ENCODE measurements around the gene GON7. TPM values are rescaled to one million over a fixed set of nuclear protein-coding genes. Genes with fewer than 3 reads are reported as not detected.

The GON7 gene
- total RNA-seq, 1 donor from 2014 or later = 7.4 TPM

GRCh38 chr14:93200553-93200952 is 6.3 kb downstream of the GON7 start:
- no peak for TF ChIP-seq POLR2A (IDR thresholded peaks at IDR 0.05)
- TF ChIP-seq CTCF (IDR thresholded peaks at IDR 0.05) = no peak
- intact Hi-C loops (cut with DNase I) = no loop called here
- Histone ChIP-seq H3K27ac (no peak overlapping the region), H3K36me3 (no peaks in the 10 kb centered on the region), H3K4me3 (no peak overlapping the region), H3K27me3 (no peaks in the 10 kb centered on the region), H3K4me1 (peaks cover 12% of the 10 kb centered on the region), H3K9me3 (no peaks in the 10 kb centered on the region)
- DNase-seq (ENCODE audit: extremely low spot score in 2 of 2) = no peak

GRCh38 chr14:93199031-93199430 is 7.8 kb downstream of the GON7 start:
- H3K36me3 ChIP-seq = no peaks in the 10 kb centered on the region
- H3K9me3 ChIP-seq = no peaks in the 10 kb centered on the region
- H3K27me3 ChIP-seq = no peaks in the 10 kb centered on the region
- no peak for DNase-seq (ENCODE audit: extremely low spot score in 2 of 2)
- intact Hi-C loops (cut with DNase I) = no loop called here
- no peaks in the 10 kb centered on the region for H3K4me1 ChIP-seq
- H3K27ac ChIP-seq = no peak overlapping the region
- no peak overlapping the region for H3K4me3 ChIP-seq
- no peak for TF ChIP-seq CTCF (IDR thresholded peaks at IDR 0.05)
- no peak for TF ChIP-seq POLR2A (IDR thresholded peaks at IDR 0.05)
- TF ChIP-seq POLR2AphosphoS5 (IDR thresholded peaks at IDR 0.05; ENCODE audit: insufficient read depth in 1 of 2, low read depth in 1 of 2) = no peak

GRCh38 chr14:93195316-93195999 is 11.4 kb downstream of the GON7 start:
- Histone ChIP-seq H3K4me1 (no peaks in the 10 kb centered on the region), H3K27ac (no peak overlapping the region), H3K27me3 (no peaks in the 10 kb centered on the region), H3K9me3 (no peaks in the 10 kb centered on the region), H3K36me3 (no peaks in the 10 kb centered on the region), H3K4me3 (no peak overlapping the region)
- DNase-seq (ENCODE audit: extremely low spot score in 2 of 2) = no peak
- TF ChIP-seq POLR2AphosphoS5 (IDR thresholded peaks at IDR 0.05; ENCODE audit: insufficient read depth in 1 of 2, low read depth in 1 of 2) (no peak), CTCF (IDR thresholded peaks at IDR 0.05) (no peak), POLR2A (IDR thresholded peaks at IDR 0.05) (no peak)
- intact Hi-C loops (cut with DNase I) = no loop called here

GRCh38 chr14:93186956-93187355 is 19.9 kb downstream of the GON7 start:
- Histone ChIP-seq H3K27me3 (no peaks in the 10 kb centered on the region), H3K4me1 (peaks cover 35% of the 10 kb centered on the region), H3K9me3 (no peaks in the 10 kb centered on the region), H3K36me3 (no peaks in the 10 kb centered on the region), H3K4me3 (no peak overlapping the region), H3K27ac (no peak overlapping the region)
- intact Hi-C loops (cut with DNase I) = no loop called here
- DNase-seq (ENCODE audit: extremely low spot score in 2 of 2) = no peak
- TF ChIP-seq POLR2AphosphoS5 (IDR thresholded peaks at IDR 0.05; ENCODE audit: insufficient read depth in 1 of 2, low read depth in 1 of 2) (no peak), CTCF (IDR thresholded peaks at IDR 0.05) (no peak), POLR2A (IDR thresholded peaks at IDR 0.05) (no peak)

- no peak overlapping the region for H3K4me3 ChIP-seq
- DNase-seq (ENCODE audit: extremely low spot score in 2 of 2) = no peak
- no peak overlapping the region for H3K27ac ChIP-seq
- no peaks in the 10 kb centered on the region for H3K27me3 ChIP-seq
- no peaks in the 10 kb centered on the region for H3K36me3 ChIP-seq
- intact Hi-C loops (cut with DNase I) = no loop called here
- TF ChIP-seq CTCF (IDR thresholded peaks at IDR 0.05) (no peak), POLR2A (IDR thresholded peaks at IDR 0.05) (no peak), POLR2AphosphoS5 (IDR thresholded peaks at IDR 0.05; ENCODE audit: insufficient read depth in 1 of 2, low read depth in 1 of 2) (no peak)
- H3K9me3 ChIP-seq = no peaks in the 10 kb centered on the region
- H3K4me1 ChIP-seq = peaks cover 35% of the 10 kb centered on the region
Measured at GRCh38 chr14:93186466-93186865, 20.4 kb downstream of the GON7 start.

Measured in vagina (tissue), 2 donors.